Measurements from ENCODE around the gene ISCU.

Gene ISCU

GRCh38 chr12:108600702-108601007, 38.3 kb downstream of the ISCU start:
- TF ChIP-seq CTCF (IDR thresholded peaks at IDR 0.05), result no peak

GRCh38 chr12:108602209-108602705, 39.9 kb downstream of the ISCU start:
- no peak for TF ChIP-seq CTCF (IDR thresholded peaks at IDR 0.05)

GRCh38 chr12:108602976-108603704, 40.7 kb downstream of the ISCU start:
- TF ChIP-seq CTCF (IDR thresholded peaks at IDR 0.05), result no peak

GRCh38 chr12:108603743-108604142, 41.3 kb downstream of the ISCU start:
- no peak for TF ChIP-seq CTCF (IDR thresholded peaks at IDR 0.05)

- no peak for TF ChIP-seq CTCF (IDR thresholded peaks at IDR 0.05)
Measured at GRCh38 chr12:108604208-108604941, 42.0 kb downstream of the ISCU start.

- TF ChIP-seq CTCF (IDR thresholded peaks at IDR 0.05), result no peak
Measured at GRCh38 chr12:108605000-108605689, 42.7 kb downstream of the ISCU start.

- no peak for TF ChIP-seq CTCF (IDR thresholded peaks at IDR 0.05)
Measured at GRCh38 chr12:108605690-108606406, 43.5 kb downstream of the ISCU start.

Data from LNCAP (cell line).